ENCODE results near the gene PRLHR.

DNA sequence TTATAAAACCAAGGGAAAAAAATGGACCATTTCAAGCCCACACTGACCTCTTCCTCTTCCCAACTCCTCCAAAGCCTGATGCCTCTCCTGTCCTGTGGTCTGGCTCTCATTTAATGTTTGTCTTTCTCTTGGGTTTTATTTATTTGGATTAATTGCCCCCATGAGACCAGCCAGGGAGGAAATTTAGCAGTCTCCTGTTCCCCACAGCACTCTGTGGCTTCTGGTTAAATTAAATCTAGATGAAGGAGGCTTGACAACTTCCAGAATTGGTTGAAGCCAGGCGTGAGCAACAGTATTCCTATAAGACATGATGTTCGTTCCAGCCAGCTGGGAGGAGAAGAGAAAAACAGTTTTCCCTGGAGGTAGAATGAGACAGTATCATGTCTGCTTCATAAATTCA is 15.1 kb upstream of the PRLHR start:
- TF ChIP-seq, protein P1, sequence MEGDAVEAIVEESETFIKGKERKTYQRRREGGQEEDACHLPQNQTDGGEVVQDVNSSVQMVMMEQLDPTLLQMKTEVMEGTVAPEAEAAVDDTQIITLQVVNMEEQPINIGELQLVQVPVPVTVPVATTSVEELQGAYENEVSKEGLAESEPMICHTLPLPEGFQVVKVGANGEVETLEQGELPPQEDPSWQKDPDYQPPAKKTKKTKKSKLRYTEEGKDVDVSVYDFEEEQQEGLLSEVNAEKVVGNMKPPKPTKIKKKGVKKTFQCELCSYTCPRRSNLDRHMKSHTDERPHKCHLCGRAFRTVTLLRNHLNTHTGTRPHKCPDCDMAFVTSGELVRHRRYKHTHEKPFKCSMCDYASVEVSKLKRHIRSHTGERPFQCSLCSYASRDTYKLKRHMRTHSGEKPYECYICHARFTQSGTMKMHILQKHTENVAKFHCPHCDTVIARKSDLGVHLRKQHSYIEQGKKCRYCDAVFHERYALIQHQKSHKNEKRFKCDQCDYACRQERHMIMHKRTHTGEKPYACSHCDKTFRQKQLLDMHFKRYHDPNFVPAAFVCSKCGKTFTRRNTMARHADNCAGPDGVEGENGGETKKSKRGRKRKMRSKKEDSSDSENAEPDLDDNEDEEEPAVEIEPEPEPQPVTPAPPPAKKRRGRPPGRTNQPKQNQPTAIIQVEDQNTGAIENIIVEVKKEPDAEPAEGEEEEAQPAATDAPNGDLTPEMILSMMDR (IDR thresholded peaks at IDR 0.05) = no peak
- no peak for TF ChIP-seq POLR2A (IDR thresholded peaks at IDR 0.05; ENCODE audit: low read depth)

Measured in esophagus muscularis mucosa (tissue), 3 donors.